Fibroblast of mammary gland (primary cell): ENCODE data around the gene SPATA13.

Experiments
- DNase-seq: peaks from one replicate; pipeline ENCODE4 v3.0.0-alpha.2; 2010; ENCODE audit warnings: low read depth
- H3K4me3 ChIP-seq: 2 replicates; pipeline ENCODE4 v1.5.1; 2011; ENCODE audit warnings: low read depth, mild to moderate bottlenecking, low read length, moderate library complexity; ENCODE audit not compliant: control insufficient read depth
- CTCF ChIP-seq: conservative IDR thresholded peaks from 2 replicates; pipeline ENCODE4 v1.5.1; 2011; ENCODE audit warnings: low read depth, low read length, inconsistent platforms; ENCODE audit not compliant: control insufficient read depth, insufficient read depth

Gene SPATA13

DNA sequence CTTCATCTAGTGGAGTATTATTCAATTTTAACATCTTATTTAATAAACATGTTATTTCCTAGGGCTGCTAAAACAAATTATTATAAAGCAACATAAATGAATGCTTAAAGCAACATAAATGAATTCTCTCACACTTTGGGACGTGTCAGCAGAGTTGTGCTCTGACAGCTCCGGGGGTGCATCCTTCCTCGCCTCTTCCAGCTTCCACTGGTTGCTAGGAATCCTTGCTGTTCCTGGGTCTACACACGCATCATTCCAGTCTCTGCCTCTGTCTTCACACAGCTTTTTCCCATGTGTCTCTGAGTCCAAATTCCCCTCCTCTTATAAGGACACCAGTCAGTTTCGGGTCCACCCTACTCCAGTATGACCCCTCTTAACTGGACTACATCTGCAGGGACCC, 21.6 kb upstream of the SPATA13 start:
- no peak for DNase-seq
- no peak for TF ChIP-seq CTCF
- H3K4me3 ChIP-seq, result no peak overlapping the region

DNA sequence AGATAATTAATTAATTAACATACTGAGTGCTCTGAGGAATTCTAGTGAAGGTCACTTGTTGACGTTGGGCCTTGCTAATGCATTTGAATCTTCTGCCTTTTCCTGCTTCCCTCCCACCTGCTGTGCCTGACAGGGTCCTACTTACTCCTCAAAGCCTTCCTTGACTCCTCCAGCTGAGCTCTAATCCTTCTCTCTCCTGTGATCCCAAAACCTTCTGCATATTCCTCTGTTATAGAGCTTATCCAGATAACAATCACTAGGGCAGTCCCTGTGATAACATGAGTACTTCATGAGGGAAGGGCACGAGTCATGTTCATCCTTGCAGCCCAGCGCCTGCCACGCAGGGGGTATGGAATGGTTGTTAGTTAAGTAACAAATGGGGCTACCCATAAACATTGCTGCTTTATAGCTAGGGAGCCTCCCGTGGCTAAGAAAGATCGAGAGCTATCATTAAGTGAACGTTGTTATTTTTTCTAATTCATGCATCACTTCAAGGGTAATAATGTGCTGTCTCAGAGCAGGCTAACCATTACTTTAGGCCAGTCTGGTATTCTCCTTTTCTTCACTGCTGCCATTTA, 19.1 kb upstream of the SPATA13 start:
- H3K4me3 ChIP-seq, result no peak overlapping the region
- no peak for TF ChIP-seq CTCF
- no peak for DNase-seq

DNA sequence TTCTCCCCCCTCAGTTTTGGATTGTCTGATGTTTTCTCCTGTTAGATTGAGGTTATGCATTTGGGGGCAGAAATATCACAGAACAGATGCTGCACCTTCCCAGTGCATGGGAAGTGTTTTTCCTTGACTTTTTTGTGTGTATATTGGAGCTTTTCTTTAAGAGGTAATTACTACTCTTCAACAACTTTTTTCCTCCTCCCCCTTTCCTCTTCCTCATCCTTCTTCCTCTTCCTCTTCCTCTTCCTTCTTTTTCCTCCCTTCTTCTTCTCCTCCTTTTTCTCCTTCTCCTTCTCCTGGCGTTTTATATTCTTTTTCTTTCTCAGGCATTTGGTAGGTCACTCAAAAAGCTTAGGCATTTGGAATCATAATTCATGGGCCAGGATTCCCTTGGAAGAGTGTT, 18.1 kb upstream of the SPATA13 start:
- H3K4me3 ChIP-seq, result no peak overlapping the region
- DNase-seq, result no peak
- TF ChIP-seq CTCF, result no peak

GRCh38 chr13:24142886-24143285, 17.6 kb upstream of the SPATA13 start:
- no peak for TF ChIP-seq CTCF
- H3K4me3 ChIP-seq, result no peak overlapping the region
- DNase-seq, result no peak

DNA sequence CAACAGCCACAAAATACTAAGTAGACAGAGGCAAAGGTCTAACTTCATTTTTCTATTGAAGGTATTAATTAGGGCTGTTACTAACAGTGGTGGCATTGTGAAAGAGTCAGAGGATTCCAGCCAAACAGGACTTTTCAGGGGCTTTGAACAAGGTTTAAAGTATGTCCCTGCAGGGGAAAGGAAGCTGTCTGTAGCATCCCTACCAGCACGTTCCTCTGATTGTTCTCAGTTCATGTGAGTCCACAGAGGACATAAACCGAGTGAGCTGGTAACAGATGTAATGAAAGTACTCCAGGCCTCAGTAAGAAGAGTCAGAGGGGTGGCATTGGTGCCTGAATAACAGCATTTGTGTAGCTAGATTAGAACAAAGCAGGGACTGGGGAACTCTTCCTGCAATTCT, 15.3 kb upstream of the SPATA13 start:
- no peak for TF ChIP-seq CTCF
- no peak overlapping the region for H3K4me3 ChIP-seq
- no peak for DNase-seq

DNA sequence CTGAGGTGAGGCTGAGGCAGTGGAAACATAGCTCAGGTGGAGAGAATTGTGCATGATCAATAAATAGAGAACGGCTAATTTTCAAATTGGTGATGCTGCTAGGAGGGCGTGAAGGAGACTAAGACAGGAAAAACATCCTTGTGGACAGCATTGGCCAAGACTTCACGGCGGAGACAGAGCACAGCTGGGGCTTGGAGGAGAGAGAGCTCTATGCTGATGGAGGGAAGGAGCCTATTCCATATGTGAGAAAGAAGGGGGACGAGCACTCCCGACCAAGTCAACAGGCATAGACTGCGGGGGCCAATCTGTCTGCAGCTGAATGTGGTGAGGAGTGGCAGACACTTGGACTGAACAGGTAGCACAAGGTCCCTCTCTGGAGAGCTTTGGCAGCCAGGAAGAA, 14.8 kb upstream of the SPATA13 start:
- no peak for TF ChIP-seq CTCF
- no peak for DNase-seq
- no peak overlapping the region for H3K4me3 ChIP-seq
